HT-29 (cell line): ENCODE measurements around the gene STAC3. TPM values are rescaled to one million over a fixed set of nuclear protein-coding genes. Genes with fewer than 3 reads are reported as not detected.

Experiments
- DNase-seq: peaks from one replicate; pipeline ENCODE4 v3.0.0-alpha.2; 2015; ENCODE audit warnings: low spot score
- total RNA-seq: library from RNA; depleted of rRNA; stranded (reverse); fragments of >200 nt; shearing (Covaris generic); gene quantifications from 2 replicates; pipeline ENCODE4 v1.2.3, GENCODE V29; 2014

Gene STAC3
- total RNA-seq, 1 experiment from 2014 or later: 0.41 TPM

- no peak for DNase-seq
Observed at GRCh38 chr12:57211791-57212700, 38.9 kb downstream of the STAC3 start.

GRCh38 chr12:57210926-57211692, 39.9 kb downstream of the STAC3 start:
- no peak for DNase-seq

GRCh38 chr12:57210461-57210860, 40.5 kb downstream of the STAC3 start:
- no peak for DNase-seq

- DNase-seq: no peak
Observed at GRCh38 chr12:57209916-57210315, 41.1 kb downstream of the STAC3 start.

- no peak for DNase-seq
Observed at GRCh38 chr12:57208631-57209282, 42.2 kb downstream of the STAC3 start.

- DNase-seq: no peak
Observed at GRCh38 chr12:57207731-57208630, 43.0 kb downstream of the STAC3 start.

GRCh38 chr12:57205931-57206330, 45.1 kb downstream of the STAC3 start:
- DNase-seq: no peak

GRCh38 chr12:57205186-57205585, 45.8 kb downstream of the STAC3 start:
- DNase-seq: no peak

GRCh38 chr12:57204454-57204853, 46.5 kb downstream of the STAC3 start:
- no peak for DNase-seq

- DNase-seq: no peak
Observed at GRCh38 chr12:57203791-57204190, 47.2 kb downstream of the STAC3 start.

GRCh38 chr12:57203201-57203600, 47.8 kb downstream of the STAC3 start:
- no peak for DNase-seq

GRCh38 chr12:57202321-57202720, 48.7 kb downstream of the STAC3 start:
- no peak for DNase-seq

GRCh38 chr12:57201631-57202030, 49.4 kb downstream of the STAC3 start:
- no peak for DNase-seq

- DNase-seq: no peak
Observed at GRCh38 chr12:57201219-57201618, 49.8 kb downstream of the STAC3 start.

- DNase-seq: no peak
Observed at GRCh38 chr12:57200497-57200896, 50.5 kb downstream of the STAC3 start.

- DNase-seq: no peak
Observed at GRCh38 chr12:57199191-57199590, 51.8 kb downstream of the STAC3 start.

- no peak for DNase-seq
Observed at GRCh38 chr12:57198329-57198728, 52.7 kb downstream of the STAC3 start.

- no peak for DNase-seq
Observed at GRCh38 chr12:57196956-57197355, 54.0 kb downstream of the STAC3 start.

- no peak for DNase-seq
Observed at GRCh38 chr12:57196439-57196838, 54.5 kb downstream of the STAC3 start.

- DNase-seq: no peak
Observed at GRCh38 chr12:57195611-57196371, 55.2 kb downstream of the STAC3 start.
